Hepatocyte (in vitro differentiated cells): Measurements from ENCODE around the gene CEACAM7.

Source experiments
- CTCF ChIP-seq: fragments of 200-600 bp; sonication (generic); IDR thresholded peaks from 2 replicates; pipeline ENCODE4 v1.5.1; 2016; ENCODE audit warnings: antibody characterized with exemption, mild to moderate bottlenecking; ENCODE audit not compliant: poor library complexity
- EZH2 ChIP-seq: fragments of 200-600 bp; sonication (generic); IDR thresholded peaks from 2 replicates; pipeline ENCODE4 v1.6.1; 2016; ENCODE audit warnings: antibody characterized with exemption, mild to moderate bottlenecking, borderline replicate concordance

GRCh38 chr19:41646589-41647204 is 41.4 kb downstream of the CEACAM7 start:
- TF ChIP-seq CTCF = no peak
- TF ChIP-seq EZH2 = no peak
